GM12801 (cell line): Measurements from ENCODE around the gene ETV3L.

Experiments used
- TF ChIP-seq, protein P1 (sequence below): IDR thresholded peaks from one replicate; pipeline ENCODE4 v1.5.1; 2011; ENCODE audit warnings: control low read depth; ENCODE audit not compliant: insufficient read length; ENCODE audit errors: extremely low read depth

ETV3L gene

DNA sequence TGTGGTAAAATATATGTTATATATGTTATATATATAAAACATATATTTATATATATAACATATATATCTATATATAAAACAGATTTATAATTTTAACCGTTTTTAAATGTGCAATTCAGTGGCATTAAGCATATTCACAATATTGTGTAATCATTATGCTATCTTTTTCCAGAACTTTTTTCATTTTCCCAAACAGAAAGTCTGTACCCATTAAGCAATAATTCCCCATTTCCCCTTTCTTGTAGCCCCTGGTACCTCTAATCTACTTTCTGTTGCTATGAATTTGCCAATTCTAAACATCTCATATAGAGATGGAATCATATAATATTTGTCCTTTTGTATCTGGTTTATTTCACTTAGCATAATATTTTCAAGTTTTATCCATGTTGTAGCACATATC, 43.3 kb downstream of the ETV3L start:
- TF ChIP-seq, protein P1, sequence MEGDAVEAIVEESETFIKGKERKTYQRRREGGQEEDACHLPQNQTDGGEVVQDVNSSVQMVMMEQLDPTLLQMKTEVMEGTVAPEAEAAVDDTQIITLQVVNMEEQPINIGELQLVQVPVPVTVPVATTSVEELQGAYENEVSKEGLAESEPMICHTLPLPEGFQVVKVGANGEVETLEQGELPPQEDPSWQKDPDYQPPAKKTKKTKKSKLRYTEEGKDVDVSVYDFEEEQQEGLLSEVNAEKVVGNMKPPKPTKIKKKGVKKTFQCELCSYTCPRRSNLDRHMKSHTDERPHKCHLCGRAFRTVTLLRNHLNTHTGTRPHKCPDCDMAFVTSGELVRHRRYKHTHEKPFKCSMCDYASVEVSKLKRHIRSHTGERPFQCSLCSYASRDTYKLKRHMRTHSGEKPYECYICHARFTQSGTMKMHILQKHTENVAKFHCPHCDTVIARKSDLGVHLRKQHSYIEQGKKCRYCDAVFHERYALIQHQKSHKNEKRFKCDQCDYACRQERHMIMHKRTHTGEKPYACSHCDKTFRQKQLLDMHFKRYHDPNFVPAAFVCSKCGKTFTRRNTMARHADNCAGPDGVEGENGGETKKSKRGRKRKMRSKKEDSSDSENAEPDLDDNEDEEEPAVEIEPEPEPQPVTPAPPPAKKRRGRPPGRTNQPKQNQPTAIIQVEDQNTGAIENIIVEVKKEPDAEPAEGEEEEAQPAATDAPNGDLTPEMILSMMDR = no peak

DNA sequence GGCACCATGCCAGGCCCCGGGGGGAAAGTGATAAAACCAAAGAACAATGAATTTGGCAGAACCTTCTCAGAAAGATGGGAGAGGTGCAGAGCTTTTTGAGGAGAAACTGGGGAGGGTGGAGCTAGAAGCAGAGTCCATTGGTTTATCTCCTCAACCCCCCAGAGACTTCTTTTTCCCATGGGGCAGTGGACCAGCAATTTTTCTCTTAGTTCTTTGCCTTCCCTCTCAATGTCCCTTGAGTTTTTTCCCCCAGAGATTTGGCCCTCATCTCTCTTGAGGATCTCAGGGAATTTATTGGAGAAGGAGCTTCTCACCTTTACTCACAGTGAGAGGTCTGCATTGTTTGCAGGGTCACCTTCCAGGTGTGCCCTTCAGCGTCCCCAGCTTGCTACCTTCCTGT, 48.8 kb downstream of the ETV3L start:
- TF ChIP-seq, protein P1 = no peak

DNA sequence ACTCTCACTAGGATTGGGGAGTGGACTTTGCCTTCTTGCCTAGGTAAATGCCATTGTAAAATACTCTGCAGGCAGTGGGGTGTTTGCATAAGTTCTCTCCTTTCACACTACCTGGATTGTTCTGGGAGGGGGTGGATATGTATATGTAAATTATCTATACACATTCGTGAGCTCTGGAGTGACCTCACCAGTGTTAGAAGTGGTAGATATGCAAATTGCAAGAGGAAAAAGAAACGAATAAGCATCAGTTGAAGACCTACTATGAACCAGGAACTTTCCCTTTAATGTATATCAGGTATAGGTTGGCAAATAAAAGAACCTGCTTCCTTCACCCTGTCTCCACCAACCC, 52.6 kb downstream of the ETV3L start:
- TF ChIP-seq, protein P1 = no peak

DNA sequence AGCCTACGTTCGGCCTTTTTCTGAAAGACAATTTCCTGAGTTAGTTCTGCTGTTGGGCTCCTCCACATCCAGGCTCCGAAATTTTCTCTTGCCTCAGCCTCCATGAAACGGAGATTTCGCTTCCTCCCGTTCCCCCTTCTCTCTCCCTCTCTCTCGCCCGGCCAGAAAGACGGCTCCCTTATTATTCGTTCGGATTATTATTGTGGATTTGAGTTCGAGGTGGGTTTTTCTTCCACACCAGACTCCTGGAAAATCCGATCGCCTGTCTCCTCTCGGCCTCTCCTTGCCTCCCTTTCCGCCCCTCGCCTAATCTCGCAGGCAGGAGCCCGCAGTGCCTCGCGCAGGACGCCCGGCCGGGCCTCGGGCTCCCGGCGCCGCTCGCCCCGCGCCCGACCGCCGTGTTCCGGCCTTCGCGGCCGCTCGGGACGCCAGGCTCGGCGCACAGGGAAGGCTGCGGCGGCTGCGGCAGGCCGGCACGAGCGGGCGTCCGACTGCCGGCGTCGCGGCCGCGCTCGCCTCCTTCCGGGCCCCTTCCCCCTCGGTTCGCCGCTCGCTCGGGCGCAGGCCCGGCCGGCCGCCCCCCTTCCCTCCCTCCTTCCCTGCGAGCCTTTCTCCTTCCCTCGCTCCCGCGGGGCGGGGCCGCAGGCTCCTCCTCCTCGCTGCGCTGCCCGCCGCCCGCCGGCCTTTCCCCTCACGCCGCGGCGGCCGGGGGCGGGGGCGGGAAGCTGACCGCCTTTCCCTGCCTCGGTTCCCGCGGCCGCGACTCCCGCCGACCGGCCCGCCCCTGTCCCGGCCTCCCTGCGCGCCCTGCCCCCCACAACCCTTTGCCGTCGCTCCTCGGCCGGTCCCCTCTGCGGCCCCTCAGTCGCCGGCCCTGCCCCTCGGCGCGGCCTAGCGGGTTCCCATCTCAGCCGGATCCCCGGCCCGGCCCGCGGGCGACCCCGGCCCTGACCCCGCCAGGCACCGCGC, 54.1 kb downstream of the ETV3L start, which contains the start of gene ARHGEF11:
Gene ARHGEF11 (minus strand): TSS at position 493 of the 969 bp plus-strand sequence. CDS start 1,412 bp downstream, outside the sequence.
- TF ChIP-seq, protein P1 = no peak

DNA sequence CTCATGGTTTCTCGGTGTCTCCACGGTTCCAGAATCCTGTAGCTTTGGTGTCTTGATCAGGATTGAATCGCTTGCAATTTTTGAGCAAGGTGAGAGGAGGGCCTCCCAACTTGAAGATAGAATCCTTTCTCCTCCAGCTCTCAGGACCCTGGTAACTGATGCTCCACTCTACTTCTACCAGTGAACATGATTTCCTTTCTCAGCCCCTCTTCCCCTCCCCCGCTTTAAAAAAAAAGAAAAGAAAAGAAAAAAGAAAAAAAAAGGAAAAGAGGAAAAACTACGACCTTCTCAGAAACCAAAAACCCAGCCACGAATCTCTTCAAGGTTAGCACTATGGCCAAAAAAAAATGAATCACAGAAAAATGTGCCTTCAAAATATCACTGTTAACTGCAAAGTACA, 55.3 kb downstream of the ETV3L start:
- TF ChIP-seq, protein P1 = no peak

DNA sequence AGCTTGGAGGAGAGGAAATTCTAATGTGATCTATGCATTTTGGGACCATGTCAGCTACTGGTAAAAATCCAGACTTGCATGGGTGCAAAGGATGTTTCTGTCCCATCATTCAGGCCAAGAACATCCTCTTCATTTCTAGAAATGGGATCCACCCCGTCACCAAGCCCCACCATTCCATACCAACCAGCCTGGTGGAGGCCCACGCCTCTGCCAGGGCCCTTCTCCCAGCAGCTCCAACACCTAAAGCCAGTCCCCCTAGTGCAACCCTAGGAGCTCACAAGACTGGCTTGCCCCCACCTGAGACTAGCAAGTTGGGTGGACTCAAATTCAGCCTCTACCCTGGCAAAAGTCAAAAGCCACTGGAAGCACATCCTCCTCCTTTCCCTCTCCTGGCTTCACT, 55.9 kb downstream of the ETV3L start:
- TF ChIP-seq, protein P1 = no peak

DNA sequence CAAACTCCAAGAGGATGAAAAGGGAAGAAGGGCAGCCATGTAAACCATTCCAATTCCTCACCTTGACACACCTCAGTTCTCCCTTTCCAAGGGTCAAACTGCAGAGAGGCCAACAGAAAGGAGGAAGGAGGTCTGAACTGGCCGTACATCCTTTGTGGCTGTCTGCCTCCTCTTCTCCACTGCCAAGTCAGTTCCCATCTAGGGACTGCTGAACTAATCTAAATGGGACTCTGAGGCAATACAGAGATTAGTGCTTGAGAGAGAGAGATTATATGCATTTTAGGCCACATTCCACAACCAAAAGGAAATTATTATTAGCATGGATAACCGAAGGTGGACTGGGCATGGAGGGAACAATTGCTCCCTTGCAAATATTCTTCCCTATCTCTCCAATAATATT, 56.8 kb downstream of the ETV3L start:
- TF ChIP-seq, protein P1 = no peak
